ENCODE data around the gene CRB2.

The CRB2 gene

DNA sequence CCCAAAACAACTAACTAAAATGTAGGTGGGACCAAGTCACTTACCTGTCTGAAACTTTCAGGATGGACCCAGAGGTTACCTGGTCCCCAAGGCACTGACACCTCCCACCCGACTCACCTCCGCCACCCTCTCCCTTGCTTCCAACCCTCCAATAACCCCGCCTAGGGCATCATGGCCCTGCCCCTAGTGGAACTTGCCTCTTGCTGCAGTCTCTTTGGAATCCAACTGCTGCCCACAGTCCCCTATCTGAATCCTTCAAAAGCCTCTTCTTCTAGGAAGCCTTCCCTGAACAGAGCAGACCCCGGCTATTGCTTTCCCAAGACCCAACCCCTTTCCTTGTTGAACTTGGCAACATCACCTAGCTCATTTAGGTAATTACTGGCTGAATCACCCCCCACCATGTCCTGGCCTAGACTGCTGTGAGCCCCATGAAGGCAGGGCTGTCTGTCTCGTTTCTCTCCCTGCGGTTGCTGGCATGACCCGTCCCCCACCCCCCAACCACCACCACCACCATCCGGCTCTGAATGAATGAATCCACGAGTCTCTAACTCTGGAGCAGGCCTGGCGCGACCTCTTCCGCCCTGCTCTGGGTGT is 9.4 kb downstream of the CRB2 start:
- TF ChIP-seq, protein P1, sequence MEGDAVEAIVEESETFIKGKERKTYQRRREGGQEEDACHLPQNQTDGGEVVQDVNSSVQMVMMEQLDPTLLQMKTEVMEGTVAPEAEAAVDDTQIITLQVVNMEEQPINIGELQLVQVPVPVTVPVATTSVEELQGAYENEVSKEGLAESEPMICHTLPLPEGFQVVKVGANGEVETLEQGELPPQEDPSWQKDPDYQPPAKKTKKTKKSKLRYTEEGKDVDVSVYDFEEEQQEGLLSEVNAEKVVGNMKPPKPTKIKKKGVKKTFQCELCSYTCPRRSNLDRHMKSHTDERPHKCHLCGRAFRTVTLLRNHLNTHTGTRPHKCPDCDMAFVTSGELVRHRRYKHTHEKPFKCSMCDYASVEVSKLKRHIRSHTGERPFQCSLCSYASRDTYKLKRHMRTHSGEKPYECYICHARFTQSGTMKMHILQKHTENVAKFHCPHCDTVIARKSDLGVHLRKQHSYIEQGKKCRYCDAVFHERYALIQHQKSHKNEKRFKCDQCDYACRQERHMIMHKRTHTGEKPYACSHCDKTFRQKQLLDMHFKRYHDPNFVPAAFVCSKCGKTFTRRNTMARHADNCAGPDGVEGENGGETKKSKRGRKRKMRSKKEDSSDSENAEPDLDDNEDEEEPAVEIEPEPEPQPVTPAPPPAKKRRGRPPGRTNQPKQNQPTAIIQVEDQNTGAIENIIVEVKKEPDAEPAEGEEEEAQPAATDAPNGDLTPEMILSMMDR (IDR thresholded peaks at IDR 0.05; ENCODE audit: control insufficient read depth, extremely low read depth, insufficient read depth) = no peak
- H3K4me3 ChIP-seq (ENCODE audit: low read depth, low read length) = no peak overlapping the region
- no peak for DNase-seq (ENCODE audit: low read depth)

DNA sequence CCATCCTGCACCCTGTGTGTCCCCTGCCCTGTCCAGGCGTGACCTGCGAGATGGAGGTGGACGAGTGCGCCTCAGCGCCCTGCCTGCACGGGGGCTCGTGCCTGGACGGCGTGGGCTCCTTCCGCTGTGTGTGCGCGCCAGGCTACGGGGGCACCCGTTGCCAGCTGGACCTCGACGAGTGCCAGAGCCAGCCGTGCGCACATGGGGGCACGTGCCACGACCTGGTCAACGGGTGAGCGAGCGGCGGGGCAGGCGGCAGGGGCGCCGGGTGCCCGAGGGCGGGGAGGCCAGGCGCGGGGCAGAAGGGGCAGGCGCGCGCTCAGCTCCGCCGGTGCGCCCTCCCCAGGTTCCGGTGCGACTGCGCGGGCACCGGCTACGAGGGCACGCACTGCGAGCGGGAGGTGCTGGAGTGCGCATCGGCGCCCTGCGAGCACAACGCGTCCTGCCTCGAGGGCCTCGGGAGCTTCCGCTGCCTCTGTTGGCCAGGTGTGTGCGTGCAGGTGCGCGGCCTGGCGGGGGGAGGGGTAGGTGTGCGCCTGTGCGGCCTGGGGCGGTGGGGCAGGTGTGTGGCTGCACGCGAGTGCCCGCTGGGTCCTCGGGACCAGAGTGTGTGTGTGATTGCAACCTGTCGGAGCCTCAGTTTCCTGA is 10.0 kb downstream of the CRB2 start:
- no peak overlapping the region for H3K4me3 ChIP-seq (ENCODE audit: low read depth, low read length)
- TF ChIP-seq, protein P1 (IDR thresholded peaks at IDR 0.05; ENCODE audit: control insufficient read depth, extremely low read depth, insufficient read depth) = no peak
- DNase-seq (ENCODE audit: low read depth) = no peak

DNA sequence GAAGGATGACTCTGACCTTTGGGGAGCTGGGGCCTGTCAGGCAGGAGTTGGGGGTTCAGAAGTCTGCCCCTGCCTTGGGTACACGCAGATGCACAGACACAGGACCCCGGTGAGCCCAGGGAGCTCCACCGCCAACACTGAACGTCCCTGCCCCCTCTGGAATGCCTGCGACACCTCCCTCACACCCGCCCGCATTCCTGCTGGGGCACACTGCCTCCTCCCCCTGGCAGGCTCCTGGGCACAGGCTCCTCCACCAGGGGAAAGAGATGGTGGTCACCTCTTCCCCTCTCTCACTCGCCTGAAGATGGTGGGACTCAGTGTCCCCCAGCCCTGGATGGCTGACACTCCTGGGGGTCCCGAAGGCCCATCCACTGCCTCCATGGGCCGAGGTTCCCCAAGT is 12.0 kb downstream of the CRB2 start:
- no peak for DNase-seq (ENCODE audit: low read depth)
- H3K4me3 ChIP-seq (ENCODE audit: low read depth, low read length) = no peak overlapping the region
- TF ChIP-seq, protein P1 (IDR thresholded peaks at IDR 0.05; ENCODE audit: control insufficient read depth, extremely low read depth, insufficient read depth) = no peak

DNA sequence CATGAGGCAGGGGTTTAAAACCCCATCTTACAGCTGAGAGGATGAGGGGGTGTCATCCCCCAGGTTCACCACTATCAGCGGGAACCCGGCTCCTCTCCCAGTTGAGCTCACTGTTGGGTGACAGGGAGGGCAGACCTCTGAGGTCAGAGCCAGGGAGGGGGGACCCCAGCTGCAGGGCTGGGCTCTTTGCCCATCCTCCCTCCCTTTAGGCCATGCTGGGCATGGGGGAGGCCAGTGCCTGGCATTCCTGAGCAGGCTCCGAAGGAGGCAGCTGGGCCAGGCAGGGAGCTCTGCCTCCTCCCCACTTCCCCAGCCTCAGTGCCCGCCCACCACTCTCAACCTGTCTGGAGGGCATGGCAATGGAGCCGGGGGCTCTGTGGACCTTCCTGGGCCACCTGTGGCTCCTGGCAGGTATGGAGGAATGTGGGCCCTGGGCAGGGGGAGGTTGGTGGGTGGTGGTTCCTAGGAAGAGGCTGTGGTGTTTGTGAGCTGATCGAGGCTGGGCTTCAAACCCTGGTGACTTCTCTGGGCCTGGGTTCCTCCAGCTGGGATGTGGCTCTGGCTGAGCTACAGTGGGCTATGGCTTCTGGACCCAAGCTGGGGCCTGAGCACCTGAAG is 12.6 kb downstream of the CRB2 start:
- no peak for DNase-seq (ENCODE audit: low read depth)
- no peak overlapping the region for H3K4me3 ChIP-seq (ENCODE audit: low read depth, low read length)
- TF ChIP-seq, protein P1 (IDR thresholded peaks at IDR 0.05; ENCODE audit: control insufficient read depth, extremely low read depth, insufficient read depth) = no peak

DNA sequence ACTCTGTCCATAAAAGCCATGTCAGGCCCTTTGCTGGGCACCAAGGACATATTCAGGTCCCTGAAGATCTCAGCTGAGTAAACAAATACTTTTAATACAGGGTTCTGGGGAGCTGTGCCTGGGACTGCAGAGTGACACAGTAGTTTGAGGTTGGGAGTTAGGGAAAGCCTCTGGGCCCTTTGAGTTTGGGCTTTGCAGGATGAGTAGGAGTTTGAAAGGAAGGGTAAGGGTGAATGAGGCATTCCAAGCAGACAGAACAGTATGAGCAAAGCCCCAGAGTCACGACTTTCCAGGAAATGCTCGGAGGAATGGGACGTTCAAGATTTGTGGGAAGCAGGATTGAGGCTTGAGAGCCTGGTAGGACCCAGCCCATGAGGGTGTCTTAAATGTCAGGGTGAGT is 13.3 kb downstream of the CRB2 start:
- TF ChIP-seq, protein P1 (IDR thresholded peaks at IDR 0.05; ENCODE audit: control insufficient read depth, extremely low read depth, insufficient read depth) = no peak
- no peak for DNase-seq (ENCODE audit: low read depth)
- H3K4me3 ChIP-seq (ENCODE audit: low read depth, low read length) = no peak overlapping the region

DNA sequence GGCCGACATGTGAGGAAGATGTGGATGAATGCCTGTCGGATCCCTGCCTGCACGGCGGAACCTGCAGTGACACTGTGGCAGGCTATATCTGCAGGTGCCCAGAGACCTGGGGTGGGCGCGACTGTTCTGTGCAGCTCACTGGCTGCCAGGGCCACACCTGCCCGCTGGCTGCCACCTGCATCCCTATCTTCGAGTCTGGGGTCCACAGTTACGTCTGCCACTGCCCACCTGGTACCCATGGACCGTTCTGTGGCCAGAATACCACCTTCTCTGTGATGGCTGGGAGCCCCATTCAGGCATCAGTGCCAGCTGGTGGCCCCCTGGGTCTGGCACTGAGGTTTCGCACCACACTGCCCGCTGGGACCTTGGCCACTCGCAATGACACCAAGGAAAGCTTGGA is 14.1 kb downstream of the CRB2 start:
- no peak for DNase-seq (ENCODE audit: low read depth)
- no peak overlapping the region for H3K4me3 ChIP-seq (ENCODE audit: low read depth, low read length)
- TF ChIP-seq, protein P1 (IDR thresholded peaks at IDR 0.05; ENCODE audit: control insufficient read depth, extremely low read depth, insufficient read depth) = no peak

Measured in LNCaP clone FGC (cell line).